DMS79 (cell line): Measurements from ENCODE around the gene FCHSD2.
"Not testable (repeated sequence)": the region's sequence is repeated elsewhere in the genome, so short reads cannot be mapped to it uniquely, and the experiment has no call there.

Source experiments
- DNase-seq: peaks from one replicate; lab custom pipeline; 2025; lab: John Stamatoyannopoulos, UW

Gene FCHSD2

DNA sequence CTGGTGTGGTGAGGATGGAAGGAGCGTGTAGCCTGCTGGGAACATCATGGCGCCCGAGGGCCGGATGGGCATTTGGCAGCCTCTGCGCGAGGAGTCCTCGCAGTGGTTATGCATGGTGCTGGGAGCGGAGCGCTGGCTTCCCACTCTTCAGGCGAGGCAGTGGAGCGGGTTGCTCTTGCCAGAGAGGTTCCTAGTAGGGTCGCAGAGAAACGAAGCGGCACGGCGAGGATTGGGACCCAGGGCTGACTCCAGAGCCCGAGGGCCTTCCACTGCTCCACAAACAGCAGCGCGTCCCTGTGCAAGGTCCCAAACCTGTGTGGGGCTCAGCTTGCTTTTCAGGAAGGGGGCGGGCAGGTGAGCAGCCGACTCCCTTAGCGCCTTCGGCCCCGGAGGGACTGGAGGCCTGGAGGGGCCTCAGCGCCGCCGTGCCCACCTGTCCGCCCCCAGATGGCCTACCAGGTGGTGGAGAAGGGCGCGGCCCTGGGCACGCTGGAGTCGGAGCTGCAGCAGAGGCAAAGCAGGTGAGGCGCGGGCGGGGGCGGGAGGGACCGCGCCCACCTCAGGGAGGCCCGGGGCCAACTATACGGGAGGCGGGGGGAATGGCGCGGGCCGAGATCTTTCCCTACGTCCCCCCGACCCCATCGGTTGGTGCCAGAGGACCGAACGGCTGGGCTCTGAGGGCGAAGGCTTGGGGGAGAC is 320.7 kb downstream of the FCHSD2 start:
- peak; percentile 56 for DNase-seq

DNA sequence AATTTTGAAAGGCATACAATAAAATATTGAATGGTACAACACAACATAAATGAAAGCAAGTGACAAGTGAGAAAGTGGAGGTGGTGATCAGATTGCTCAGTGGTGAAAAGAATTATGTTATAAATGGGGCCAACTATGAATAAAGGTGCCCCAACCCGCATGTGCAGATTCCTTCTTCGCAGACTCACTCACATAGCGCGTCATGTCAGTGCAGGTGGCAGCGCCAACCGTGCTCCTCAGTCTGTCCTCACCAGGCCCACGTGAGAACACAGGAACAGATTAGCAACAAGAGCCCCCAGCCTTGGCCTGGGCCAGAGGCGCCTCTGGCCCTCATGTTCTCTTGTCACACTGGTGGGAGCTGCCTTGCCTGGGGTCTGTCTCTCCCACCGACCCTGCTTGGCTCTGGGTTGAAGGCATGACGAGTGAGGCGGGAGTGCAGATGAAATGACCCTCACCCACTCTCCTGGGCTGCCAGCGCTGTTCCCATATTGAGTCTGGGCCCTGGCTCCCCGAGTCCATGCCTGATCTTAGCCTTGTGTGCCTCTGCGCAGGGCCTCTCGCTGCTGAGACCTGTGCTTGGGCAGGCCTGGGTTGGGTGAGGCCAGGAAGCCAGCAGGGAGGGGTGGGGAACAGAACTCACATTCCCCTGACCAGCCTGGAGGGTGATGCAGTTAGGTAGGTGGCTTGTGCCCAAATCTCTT is 321.5 kb downstream of the FCHSD2 start:
- no peak for DNase-seq

DNA sequence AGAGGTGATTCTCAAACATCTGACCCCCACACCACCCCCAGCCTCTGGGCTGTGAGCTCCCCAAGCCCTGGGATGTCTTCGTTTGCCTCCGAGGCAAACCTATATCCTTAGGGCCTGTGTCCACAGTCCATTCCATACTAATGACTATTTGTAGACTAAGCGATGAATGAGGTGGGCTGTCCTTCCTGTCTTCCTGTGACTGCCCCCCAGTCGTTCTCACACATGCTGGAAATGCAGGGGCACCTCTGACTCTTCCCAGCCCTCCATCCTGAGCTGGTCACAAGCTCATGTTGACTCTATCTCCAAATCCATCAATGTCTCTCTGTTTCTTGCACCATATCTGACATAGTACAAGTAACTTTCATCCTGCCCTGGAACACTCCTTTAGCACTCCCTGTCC is 323.1 kb downstream of the FCHSD2 start:
- DNase-seq: no peak

DNA sequence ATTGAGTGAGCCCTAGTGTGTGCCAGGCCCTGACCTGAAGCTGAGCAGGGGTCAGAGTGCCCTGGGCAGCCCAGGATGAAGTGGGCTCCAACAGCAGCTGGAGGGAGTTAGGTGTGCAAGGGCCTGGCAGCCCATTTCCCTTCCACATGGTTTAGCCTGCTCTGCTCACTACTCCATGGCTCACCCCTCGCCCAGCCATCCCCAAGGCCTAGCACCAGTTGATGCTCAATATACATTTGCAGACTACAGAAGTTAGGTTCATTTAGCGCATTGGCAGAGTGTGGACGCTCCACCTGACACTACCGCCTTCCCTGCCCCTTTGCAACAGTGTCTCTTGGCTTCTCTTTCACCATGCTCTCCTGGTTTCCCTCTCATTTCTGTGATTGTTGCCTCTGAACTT is 324.2 kb downstream of the FCHSD2 start:
- DNase-seq: no peak

DNA sequence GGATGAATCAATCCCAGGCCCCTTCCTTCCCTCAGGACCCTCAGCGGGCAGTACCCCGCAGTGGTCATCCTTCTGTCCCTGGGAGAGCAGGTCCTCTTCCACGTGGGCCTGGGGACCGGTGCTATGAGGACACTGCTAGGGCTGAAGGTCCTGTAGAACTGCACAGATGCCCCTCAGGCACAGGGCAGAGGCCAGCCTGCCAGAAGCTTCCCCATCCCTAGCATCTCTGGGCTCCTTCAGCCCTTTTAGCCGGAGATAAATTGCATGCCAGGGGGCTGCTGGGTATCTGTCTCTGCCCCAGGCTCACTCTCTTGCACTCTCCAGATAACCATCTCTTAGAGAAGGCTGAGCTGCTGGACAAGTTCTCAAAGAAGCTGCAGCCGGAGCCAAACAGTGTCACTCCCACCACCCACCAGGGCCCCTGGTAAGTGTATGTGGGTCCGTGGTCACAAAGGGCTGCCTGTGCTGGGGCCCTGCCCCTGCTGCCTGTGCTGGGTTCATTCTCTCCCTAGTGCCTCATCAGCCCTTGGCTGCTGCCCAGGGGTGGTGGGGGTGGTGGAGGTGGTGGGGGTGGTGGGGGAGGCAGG is 325.6 kb downstream of the FCHSD2 start:
- DNase-seq: no peak

DNA sequence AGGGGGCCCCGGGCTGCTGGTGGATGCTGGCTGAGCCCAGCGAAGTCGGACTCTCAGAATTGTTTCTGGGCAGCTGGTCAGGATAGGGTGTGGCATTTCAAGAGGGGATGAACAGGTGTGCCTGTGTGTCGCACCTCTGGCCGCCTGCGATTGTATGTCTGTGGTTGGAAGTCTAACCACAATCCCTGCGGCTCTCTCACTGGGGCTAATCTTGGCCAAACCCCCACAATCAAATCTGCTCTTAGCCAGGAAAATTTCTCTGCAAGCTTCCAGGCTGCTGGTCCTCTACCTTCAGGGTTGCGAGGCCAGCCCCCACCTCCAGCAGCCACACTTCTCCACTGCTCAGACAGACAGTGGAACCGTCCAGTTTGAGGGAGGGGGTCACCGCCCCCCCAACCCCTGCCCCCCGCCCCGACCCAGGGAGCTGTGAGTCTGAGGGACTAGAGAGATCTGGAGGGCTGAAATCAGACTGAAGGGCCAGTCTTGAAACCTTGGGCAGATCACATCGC is 327.0 kb downstream of the FCHSD2 start:
- peak; percentile 86 for DNase-seq

DNA sequence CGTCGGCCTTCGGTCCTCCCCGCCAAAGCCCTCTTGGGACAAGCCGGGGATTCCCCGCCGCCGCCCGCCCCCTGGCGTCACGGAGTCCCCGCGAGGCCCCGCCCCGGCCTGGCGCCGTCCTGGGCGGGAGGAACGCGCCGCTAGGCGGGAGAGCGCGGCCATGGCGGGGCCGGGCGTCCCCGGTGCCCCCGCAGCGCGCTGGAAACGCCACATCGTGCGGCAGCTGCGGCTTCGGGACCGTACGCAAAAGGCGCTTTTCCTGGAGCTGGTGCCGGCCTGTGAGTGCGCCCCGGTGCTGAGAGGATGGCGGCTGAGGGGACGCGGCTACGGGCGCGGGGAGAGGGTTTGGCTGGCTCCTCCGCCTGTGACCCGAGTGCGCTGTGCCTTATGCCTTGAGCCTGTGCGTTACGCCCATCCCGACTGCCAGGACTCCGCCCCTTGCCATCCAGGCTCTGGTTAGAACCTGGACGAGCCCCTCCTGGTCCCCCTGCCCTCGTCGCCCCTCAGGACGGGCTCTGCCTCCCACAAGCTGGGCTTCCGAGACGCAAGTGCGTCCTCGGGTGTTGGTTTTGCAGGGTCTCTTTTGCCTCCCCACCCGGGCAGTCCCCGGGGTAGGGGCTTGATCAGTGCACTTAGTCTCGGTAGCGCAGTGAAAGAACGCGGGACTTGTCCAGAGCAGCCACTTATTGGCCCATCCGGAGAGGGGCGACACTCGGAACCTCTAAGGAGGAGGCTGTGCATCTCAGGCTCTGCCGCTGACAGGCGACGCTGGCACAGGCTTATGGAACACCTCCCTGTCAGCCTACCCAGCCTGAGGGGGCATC is 327.6 kb downstream of the FCHSD2 start, which contains the start of gene ATG16L2:
TSS of gene ATG16L2 (plus strand) at position 126 of the 824 bp plus-strand sequence. CDS start at position 161, 35 bp downstream.
- peak; percentile 86 for DNase-seq

DNA sequence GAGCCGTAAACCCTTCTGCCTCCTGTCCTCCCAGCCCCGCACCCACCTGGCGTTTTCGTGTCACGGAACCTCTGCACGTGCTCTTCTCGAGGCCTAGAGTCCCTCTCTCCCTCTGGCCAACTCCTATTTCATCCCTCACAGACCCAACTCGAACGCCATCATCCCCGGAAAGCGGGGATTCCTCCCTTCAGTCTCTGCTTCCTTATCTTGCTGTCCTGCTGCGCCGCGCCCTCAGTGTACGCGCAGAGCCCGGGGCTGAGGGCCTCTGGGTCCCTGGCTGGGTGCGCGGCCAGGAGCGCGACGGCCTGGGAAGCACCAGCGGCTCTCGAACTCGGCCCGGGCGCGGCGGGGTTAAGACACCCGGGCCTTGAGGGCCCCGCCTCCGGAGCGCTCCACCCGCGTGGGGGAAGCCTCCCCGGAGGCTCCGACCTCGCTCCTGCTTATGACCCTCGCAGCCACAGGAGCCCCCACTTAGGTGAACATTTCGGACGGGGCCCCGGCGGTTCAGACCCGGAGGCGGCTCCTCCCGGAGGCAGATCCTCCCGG is 328.3 kb downstream of the FCHSD2 start:
- peak; percentile 80 for DNase-seq

DNA sequence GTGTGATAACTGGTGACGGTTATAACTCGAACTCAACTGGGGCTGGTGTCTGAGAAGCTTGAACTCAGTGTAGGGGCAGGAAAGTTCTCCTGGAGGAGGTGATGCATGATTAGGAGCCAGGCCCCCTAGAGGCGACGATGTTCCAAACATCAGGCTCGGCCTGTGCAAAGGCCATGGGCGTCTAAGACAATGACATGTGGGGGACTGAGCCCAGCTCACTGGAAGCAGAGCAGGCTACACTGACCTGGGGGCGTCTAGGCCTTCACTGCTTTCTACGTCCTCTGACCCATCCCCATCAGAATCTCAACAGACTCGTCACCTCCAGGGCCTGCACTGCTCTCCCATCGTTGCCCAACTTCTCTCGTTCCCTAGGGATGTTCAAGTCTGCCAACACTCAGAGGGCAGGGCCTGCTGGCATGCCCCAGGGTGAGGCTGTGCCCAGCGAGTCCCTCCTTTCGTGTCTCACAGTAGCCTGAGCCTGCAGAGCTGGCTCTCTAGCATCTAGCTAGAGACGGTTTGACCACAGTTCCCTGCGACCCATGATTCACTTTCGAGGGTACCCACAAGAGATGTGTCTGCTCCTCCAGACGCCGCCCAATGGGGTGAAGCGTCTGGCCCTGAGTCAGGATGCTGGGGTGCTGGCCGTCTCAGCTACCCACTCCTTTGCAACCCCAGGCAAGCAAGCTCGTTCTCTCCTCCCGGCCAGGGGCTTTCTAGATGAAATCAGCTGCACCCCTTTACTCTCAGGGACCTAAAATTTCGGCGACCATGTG is 329.0 kb downstream of the FCHSD2 start:
- DNase-seq: peak; percentile 67

DNA sequence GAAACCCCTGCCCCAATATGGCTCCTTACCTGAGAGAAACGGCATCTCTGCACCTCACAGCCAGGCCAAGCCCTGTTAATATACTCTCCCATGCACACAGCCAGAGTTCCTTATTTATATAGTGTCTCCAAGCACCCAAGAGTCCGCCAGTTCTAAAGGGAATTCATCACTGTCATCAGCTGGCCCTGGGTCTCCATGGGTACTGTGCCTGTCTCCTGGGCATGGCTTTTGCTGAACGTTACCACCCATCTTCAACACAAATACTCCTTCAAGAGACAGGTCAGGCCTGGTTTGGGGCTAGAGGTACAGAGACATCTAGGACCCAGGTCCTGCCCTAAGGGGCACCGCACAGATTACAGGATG is 329.5 kb downstream of the FCHSD2 start:
- peak; percentile 57 for DNase-seq

DNA sequence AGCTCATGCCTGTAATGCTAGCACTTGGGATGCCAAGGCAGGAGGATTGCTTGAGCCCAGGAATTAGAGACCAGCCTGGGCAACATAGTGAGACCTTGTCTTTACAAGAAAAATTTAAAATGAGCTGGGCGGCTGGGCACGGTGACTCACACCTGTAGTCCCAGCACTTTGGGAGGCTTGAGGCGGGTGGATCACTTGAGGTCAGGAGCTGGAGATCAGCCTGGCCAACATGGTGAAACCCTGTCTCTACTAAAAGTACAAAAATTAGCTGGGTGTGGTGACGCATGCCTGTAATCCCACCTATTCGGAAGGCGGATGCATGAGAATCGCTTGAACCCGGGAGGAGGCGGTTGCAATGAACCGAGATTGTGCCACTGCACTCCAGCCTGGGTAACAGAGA is 330.4 kb downstream of the FCHSD2 start:
- DNase-seq: not testable (repeated sequence)

DNA sequence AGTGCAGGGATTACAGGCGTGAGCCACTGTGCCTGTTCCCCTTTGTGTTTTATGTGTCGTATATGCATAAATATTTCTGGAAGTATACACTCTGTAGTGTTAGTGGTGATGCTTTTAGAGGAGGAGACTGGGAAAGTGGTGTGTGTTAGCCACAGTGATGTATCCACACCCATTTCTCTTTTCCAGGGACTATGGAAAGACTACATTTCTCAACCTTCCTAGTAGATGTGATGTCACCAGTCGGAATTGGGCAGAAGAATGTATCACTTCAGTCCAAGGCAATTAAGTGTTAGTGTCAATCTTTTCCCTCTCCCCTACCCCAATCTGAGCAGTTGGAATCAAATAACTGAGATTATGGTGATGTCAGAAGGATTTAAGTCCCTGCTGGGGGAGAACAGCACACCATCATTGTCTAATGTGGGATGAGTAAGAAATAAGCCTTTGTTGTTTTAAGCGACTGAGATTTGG is 333.8 kb downstream of the FCHSD2 start:
- DNase-seq: no peak

DNA sequence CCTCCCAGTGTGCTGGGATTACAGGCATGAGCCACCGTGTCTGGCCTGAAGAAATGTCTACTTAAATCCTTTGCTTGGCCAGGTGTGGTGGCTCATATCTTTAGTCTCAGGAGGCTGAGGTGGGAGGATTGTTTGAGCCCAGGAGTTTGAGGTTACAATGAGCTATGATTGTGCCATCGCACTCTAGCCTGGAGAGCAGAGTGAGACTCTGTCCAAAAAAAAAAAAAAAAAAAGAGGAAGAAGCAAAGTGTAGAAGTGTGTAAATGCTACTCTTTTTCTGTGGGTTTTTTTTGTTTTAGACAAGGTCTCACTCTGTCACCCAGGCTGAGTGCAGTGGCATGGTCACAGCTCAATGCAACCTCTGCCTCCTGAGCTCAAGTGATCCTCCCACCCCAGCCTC is 334.3 kb downstream of the FCHSD2 start:
- DNase-seq: no peak

DNA sequence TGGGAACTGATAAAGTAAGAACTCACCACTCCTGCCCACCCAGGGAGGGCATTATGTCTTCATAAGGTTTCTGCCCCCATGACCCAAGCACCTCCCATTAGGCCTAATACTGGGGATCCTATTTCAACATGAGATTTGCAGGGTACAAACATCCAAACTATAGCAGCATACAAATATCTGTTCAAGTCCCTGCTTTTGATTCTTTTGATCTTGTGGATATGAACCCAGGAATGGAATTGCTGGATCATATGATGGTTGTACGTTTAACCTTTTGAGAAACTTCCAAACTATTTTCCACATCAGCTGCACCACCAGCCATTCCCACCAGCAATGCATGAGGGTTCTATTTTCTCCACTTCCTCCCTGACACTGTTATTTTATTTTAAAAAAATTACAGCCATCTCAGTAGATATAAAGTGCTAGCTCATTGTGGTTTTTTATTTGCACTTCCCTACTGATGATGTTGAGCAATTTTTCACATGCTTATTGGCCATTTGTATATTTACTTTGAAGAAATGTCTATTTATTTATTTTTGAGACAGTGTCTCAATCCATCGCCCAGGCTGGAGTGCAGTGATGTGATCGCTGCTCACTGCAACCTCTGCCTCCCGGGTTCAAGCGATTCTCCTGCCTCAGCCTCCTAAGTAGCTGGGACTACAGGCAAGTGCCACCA is 335.0 kb downstream of the FCHSD2 start:
- DNase-seq: no peak

DNA sequence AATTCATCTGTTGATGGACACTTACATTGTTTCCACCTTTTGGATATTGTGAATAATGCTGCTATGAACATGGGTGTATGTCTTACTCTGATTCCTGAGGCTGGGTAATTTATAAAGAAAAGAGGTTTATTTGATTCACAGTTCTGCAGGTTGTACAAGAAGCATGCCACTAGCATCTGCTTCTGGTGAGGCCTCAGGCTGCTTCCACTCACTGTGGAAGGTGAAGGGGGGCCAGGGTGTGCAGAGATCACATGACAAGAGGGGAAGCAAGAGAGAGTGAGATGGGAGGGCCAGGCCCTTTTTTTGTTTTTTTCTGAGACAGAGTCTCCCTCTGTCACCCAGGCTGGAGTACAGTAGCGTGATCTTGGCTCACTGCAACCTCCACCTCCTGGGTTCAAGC is 335.7 kb downstream of the FCHSD2 start:
- not testable (repeated sequence) for DNase-seq

DNA sequence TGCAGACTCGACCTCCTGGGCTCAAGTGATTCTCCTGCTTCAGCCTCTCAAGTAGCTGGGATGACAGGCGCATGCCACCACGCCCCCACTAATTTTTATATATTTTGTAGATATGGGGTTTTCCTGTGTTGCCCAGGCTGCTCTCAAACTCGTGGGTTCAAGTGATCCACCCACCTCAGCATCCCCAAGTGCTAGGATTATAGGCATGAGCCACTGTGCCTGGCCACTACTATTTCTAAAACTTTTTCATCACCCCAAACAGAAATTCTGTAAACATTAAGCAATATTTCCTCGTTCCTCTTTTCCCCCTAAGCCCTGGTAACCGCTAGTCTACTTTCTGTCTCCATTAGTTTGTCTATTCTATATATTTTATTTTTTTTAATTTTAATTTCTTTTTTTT is 336.9 kb downstream of the FCHSD2 start:
- no peak for DNase-seq

DNA sequence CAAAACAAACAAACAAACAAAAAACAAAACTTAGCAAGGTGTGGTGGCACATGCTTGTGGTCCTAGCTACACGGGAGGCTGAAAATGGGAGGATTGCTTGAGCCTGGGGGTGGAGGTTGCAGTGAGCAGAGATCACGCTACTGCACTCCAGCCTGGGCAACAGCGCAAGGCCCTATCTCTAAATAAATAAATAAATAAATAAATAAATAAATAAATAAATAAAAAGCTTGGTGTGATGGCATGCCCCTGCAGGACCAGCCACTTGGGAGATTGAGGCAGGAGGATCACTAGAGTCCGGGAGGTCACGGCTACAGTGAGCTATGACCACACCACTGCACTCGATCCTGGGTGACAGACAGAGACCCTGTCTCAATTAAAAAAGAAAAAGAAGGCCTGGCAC is 339.3 kb downstream of the FCHSD2 start:
- no peak for DNase-seq

DNA sequence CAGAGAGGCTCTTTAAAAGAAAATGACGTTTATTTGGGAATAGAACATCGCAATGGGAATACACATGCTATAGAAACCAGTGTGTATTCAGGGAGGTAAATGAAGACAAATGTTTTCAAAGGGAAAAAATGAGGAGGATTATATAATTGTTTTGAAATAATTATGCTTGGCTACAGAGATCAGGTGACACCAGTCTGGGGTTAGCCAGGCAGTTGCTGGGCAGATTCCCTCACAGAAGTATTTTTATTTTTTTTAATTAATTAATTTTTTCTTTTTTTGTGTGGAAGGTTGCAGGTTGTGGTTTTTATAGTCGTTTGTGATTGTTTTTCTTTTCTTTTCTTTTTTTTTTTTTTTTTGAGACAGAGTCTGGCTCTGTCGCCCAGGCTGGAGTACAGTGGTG is 342.7 kb downstream of the FCHSD2 start:
- DNase-seq: no peak

DNA sequence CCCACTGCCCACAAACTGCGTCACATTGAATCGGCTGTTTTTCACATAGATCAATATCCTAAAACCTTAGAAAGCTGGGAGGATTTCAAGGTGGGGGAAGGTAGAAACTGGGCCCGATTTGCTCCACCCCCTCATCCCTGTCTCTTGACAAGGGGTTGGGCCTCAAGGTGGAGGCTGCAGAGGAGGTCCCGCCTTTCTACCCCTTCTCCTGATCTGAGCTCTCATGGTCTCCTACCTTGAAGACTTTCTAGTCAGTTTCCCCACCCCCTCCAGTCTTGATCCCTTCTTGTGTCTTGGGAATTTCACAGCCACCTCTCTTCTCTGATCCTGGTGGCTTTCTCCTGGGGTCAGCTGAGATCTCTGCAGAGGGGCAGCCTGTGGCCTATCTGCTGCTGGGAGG is 343.8 kb downstream of the FCHSD2 start:
- DNase-seq: no peak
